HG02588 (cell line): Measurements from ENCODE around the gene SPAG16.
"Not testable (repeated sequence)": the region's sequence is repeated elsewhere in the genome, so short reads cannot be mapped to it uniquely, and the experiment has no call there.

Source experiments
- ATAC-seq: cut with Tn5 transposase; IDR thresholded peaks from one replicate; pipeline ENCODE4 v1.9.1; 2021; ENCODE audit warnings: mild to moderate bottlenecking, moderate library complexity; ENCODE audit not compliant: unreplicated experiment

Gene SPAG16

GRCh38 chr2:213980883-213981282 lies 696.6 kb downstream of the SPAG16 start:
- ATAC-seq = no peak

GRCh38 chr2:213989207-213989606 lies 704.9 kb downstream of the SPAG16 start:
- no peak for ATAC-seq

GRCh38 chr2:213991453-213992108 lies 707.3 kb downstream of the SPAG16 start:
- no peak for ATAC-seq

- ATAC-seq = no peak
Observed at GRCh38 chr2:213995400-213996105, 711.3 kb downstream of the SPAG16 start.

DNA sequence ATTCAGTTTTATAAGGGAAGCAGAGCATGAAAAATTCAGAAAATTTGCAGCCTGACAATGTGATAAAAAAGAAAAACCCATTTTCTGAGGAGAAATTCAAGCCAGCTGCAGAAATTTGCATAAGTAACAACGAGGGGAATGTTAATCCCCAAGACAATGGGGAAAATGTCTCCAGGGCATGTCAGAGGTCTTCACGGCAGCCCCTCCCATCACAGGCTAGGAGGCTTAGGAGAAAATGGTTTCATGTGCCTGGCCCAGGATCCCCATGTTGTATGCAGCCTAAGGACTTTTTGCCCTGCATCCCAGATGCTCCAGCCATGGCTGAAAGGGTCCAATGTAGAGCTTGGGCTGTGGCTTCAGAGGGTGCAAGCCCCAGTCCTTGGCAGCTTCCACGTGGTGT lies 714.7 kb downstream of the SPAG16 start:
- ATAC-seq = not testable (repeated sequence)

DNA sequence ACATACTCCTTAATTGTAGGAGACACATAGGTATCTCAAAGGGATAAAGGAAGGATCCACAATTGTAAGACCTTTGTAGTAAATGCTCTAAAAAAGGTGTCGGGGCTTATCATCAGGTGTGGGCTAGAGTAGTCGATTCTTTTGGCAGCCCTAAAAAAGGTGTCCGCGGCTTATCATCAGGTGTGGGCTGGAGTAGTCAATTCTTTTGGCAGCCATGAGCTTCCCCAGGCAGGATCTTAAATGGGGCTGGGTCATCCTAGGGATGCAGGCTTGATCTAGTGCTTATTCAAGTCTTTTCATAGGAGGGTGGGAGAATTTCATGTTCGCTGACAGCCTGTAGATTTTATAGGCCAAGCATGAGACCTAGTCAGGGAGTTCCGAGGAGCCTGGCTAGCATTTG lies 720.2 kb downstream of the SPAG16 start:
- no peak for ATAC-seq

DNA sequence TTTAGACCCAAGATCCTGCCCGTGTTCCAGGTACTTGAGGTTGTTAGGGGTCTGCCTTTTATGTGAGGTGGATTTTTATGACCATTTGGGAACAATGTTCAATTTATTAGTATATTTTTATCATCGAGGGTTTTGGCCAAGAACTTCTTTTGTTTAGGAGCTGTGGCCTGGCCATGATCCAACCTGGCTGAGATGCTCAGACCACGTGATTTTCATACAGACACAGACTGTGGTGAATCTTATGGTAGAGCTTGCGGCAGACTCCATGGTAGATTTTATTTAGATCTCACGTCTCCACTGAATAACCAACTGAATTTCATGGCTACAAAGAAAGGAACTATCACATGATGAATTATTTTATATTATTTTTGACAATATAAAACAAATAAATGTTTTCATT lies 721.1 kb downstream of the SPAG16 start:
- no peak for ATAC-seq

DNA sequence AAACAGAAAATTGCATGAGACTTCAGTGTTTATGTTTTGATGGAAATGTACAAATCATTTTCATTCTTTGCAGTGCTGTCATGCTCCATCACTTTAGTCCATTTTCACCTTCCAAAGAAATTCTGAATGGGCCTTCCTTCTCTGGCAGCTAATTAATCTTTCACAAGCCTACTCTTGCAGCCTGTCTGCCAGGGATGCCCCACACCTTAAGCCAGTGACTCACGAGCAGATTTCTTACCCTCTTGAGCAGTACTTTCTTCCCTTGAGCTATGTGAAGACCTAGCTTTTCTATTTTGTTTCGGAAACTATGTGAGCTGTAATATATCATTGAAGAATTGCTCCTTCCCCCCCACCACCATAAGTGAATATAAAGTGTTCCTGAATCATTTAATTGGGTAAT lies 722.3 kb downstream of the SPAG16 start:
- no peak for ATAC-seq

DNA sequence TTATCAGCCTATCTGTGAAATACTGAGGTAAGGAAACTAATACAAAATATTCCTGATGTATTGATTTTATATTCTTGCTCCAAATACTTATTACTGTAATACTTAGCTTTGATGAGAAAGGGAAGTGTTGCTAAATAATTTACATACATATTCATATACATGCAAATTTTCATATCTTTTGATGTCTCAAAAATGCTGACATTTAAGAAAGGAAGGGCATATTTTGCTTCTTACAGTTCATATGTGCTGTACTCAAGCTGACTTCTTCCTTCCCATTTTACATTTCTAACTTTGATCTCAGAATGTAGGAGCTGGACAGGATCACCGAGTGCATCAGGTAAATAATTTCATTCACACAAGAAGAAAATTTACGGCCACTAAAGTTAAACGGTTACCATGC lies 727.4 kb downstream of the SPAG16 start:
- ATAC-seq = no peak

DNA sequence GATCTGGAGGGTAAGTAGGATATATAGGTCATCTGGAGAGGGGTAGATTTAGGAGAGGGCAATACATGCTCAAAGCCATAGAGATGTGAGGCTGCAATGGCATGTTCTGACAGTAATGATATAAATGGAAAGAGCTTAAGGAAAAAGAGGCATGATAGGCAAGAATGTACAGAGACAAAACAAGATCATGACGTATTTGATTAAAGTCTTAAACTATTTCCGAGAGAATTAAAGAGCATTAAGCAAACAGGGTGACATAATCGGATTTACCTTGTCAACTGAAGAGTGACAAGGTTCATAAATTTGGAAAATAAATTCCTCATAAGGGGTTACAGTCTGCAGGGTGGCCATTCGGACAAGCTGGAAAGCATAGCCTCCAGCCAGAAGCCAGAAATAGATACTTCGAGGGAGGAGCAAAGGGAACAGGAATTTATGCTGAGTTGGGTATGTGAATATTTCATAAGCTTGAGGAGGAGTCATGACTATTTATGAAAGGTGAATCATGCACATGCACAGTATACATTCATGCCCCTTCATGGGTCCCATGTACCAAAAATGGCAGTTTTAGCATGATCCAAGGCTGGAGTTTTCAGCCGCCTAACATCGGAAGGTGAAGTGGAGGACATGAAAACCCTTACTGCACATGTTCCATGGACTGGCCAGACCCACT lies 730.4 kb downstream of the SPAG16 start:
- ATAC-seq = no peak

- no peak for ATAC-seq
Observed at GRCh38 chr2:214019229-214019972, 735.1 kb downstream of the SPAG16 start.

DNA sequence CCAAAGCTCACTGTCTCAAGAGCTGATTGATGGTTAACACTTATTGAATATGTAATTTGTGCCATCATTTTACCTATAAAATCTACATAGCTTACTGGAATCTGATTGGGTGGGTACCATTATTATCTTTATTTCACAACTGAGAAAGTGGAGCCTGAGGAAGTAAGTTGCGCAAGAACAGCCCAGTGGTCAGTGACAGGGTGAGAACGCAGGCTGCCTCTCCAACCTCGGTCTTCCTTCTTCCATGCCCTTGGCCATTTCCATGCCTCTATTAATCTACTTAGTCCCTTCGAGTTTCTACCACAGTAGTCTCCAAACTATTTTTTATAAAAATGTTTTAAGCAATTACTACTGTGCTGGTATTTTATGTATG lies 735.7 kb downstream of the SPAG16 start:
- ATAC-seq = no peak

DNA sequence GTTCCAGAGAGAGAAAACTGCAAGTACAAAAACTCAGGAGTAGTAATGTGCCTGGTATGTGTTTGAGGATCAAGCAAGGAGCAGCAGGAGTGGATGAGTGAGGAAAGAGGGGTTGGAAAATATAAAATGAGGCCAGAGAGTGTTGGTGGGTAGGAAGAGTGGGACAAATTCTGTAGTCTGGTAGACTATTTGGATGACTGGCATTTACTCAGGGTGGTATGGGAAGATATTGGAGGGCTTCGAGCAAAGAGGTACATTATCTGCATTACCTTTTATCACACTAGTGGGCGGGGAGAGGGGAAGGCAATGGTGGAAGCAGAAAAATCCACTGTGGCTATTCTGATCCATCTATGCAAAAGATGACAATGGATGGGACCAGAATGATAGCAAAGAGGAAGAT lies 744.9 kb downstream of the SPAG16 start:
- ATAC-seq = no peak

DNA sequence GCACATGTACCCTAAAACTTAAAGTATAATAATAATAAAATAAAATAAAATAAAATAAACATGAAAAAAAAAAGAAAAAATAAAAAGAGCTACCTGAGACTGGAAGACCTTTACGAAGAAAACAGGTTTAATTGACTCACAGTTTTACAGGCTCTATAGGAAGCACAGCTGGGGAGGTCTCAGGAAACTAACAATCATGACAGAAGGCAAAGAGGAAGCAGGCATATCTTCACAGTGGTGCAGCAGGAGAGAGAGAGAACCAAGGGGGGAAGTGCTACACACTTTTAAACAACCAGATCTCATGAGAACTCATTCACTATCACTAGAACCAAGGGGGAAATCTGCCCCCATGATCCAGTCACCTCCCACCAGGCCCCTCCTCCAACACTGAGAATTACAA lies 747.3 kb downstream of the SPAG16 start:
- ATAC-seq = no peak

- no peak for ATAC-seq
Observed at GRCh38 chr2:214034417-214034816, 750.2 kb downstream of the SPAG16 start.

DNA sequence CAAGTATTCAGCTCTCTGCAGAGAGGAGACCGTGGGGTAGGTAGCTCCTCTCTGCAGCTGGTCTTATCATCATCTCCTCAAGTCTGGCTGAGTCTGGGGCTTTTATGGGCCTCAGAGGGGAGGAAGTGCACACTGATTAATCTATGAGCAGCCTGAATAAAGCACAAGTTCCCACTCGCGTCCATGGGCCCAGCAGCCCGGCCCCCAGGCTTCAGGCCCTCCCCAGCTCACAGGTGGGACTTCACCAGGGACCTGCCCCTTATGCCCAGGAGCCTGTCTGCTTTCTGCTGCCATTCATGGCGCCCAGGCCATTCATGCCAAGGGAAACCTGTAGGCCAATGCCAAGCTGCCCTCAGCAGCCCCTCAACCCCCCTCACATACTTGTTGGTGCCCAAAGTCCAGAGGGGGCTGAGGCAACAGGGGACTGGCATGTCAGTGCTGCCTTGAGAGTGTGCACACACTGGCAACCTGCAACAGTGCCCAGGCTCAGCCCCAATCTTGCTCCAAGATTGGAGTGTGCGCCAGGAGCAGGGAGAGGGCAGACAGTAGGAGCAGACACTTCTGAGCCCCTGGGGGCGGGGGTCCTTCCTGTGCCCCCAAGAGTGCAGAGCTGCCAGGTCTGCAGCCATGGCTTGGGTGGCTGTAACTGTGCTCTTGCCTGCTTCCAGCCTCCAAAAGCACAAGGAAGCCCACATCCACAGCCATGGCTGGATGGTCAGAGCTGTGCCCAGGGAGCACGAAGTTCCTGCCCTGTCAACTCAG lies 751.0 kb downstream of the SPAG16 start:
- no peak for ATAC-seq

DNA sequence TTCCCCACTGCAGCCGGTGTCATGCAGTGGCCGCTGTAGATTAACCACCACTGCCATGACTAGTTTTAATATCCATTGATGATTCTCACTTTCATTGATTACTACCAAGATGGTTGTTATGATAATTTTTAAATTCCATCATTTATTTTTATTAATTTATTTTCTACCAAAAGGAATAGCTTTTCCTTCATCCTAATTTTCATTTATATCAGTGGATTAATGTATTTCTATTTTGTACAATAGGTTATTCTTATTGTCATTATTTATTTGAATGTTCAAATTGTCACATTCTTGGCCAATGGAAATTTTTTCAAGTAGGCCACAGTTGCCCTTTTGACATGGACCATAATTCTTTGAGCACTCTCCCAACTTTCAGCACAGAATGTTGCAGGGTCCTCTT lies 751.7 kb downstream of the SPAG16 start:
- ATAC-seq = no peak

DNA sequence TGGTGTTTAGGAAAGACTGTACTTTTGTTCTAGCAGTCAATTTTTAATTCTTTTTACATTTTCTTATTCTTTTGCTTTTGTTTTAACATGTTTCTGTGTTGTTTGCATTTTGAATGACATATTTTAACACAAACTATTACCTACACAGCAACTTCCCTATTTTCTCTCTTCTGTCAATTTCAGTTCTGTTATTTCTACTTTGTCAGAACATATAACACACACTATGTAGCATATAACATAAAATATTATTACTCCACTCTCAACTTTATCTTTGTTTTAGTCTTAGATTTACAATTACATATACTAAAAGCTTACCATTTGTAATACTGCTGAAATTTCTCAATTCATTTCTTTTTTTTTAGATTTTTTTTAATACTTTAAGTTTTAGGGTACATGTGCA lies 753.9 kb downstream of the SPAG16 start:
- ATAC-seq = no peak

- ATAC-seq = no peak
Observed at GRCh38 chr2:214050731-214051130, 766.5 kb downstream of the SPAG16 start.

DNA sequence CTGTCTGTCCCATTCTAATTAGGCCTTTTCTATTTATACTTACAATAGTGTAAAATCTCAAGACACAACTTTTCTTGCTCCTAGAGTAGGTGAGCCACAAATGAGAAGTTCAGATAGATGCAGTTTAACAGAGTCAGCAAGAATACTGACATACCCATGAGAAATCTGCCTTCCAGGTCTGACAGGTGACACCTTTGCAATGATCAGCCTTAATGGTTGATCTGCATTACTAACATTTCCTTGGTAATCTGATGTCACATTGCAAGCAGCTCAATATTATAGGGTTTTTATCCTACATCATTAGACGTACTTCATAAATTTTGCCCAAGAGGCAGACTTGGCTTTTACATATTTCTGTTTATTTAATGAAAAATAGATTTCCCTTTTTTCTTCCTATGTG lies 767.3 kb downstream of the SPAG16 start:
- ATAC-seq = no peak

GRCh38 chr2:214052235-214052634 lies 768.0 kb downstream of the SPAG16 start:
- no peak for ATAC-seq
